GM20431 (cell line): ENCODE measurements around the gene PLCD1.

Source experiments
- in situ Hi-C: fragments of 300-500 bp; cut with MseI, MboI; formaldehyde crosslinking; loops from one replicate; pipeline ENCODE4 v1.15.0; 2020; ENCODE audit warnings: low sequenced_read_pairs; ENCODE audit not compliant: unreplicated experiment

PLCD1 gene

DNA sequence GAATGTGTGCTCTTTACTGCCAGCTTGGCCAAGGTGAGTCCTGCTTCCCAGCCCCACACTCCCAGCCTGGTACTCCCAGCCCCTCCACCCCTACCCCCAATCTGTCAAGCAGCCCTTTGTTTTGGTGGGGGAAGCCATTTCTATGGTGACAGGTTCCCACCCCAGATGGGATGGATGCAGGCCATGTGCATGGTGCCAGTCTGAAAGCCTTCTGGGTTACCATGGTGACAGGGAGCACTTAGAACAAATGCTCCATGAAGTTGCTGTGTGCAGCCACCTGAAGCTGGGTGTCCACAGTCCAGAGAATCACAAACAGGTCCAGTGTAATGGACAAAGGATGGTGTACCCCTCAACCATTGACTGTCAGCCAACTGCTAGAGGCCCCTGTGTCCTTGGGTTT, 58.0 kb downstream of the PLCD1 start:
- in situ Hi-C loops = no loop called here

DNA sequence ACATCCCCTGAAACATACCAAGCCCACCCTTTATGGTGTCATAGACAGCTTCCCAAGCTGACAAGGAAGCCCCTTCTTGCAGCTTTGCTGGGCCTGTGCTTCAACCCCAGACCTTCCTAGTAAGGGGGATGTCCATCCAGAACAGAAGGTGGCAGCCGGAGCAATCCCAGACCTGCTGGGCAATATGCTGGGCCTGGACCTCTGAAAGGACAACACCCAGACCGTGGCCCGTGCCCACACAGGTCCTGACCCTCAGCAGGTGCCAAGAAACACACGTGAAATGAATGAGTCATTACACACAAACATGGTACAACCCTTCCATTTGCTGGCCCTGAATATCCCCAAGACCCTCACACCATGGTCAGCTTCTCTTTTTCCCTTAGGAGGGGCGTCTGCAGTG, 58.6 kb downstream of the PLCD1 start:
- in situ Hi-C loops = no loop called here

DNA sequence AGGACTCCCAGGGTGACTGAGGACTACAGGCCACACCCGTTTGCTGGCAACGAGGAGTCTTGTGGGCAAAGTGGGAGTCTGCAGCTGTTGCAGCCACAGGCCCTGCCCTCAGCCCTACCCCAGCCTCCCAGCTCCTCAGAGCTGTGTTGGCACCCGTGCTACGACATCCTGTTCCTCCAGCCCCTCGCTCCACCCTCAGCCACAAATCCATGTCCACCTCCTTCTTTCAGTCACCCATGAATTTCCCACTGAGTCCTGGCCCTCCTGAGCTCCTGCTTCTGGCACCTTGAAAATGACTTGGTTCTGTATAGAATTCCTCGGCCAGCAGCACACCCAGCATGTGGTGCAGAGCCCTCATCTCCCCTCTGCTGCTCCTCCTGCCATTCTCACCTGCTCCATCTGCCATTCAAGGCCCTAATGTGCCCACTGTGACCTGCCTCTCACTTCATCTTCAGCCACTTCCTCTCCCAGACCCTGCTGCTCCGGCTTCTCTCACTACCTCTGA, 59.8 kb downstream of the PLCD1 start:
- in situ Hi-C loops = loop anchor here (10.0 kb wide), 1 partner anchor 115 kb away; no protein-coding TSS in a partner anchor

DNA sequence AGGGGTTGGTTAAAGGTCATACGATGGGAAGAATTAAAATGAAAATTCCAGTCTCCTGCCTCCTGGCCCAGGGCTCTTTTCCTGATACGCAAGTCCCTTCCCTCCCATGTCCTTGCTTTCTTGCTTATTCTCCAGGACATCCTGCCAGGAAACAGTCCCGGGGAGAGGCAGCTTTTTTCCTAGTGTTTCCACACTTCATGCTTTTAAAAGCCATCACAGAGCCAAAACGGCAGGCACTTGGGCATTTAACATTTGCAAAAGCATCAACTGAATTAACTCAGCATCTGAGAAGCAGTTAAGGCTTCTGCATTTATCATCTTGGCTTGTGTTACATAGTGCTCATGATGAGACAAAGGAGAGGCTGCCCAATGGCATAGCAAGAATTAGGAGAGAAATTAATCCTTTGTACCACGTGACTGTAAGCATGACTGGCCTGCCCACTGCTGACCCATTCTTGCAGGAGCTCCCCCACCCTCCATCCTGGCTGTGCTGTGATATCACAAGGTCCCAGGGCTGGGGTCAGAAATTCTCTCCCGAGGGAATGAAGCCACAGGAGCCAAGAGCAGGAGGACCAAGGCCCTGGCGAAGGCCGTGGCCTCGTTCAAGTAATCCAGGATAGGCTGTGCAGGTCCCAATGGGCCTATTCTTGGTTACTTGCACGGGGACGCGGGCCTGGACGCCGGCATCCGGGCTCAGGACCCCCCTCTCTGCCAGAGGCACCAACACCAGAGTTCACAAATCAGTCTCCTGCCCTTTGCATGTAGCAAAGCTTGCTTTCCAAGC, 60.4 kb downstream of the PLCD1 start:
- in situ Hi-C loops = loop anchor here (10.0 kb wide), 1 partner anchor 114 kb away; no protein-coding TSS in a partner anchor

DNA sequence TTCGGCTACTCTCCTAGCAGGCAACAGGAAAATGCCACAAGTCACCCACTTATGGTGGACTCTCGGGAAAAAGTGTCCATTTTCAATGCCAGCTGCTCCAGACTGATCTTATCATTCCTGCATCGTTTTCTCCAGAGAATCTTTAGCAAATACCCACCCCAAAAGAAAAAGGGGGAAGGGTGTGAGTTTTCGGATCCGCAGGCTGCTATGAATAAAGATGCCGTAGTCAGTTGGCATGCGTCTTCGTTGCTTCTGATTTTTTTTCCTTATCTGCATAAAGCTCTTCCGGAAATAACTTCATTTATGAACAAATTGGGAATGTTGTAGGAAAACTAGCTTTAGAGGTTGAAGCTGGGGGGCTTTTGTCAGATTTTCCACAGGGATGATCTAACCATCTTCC, 61.2 kb downstream of the PLCD1 start:
- in situ Hi-C loops = loop anchor here (10.0 kb wide), 1 partner anchor 113 kb away; no protein-coding TSS in a partner anchor

DNA sequence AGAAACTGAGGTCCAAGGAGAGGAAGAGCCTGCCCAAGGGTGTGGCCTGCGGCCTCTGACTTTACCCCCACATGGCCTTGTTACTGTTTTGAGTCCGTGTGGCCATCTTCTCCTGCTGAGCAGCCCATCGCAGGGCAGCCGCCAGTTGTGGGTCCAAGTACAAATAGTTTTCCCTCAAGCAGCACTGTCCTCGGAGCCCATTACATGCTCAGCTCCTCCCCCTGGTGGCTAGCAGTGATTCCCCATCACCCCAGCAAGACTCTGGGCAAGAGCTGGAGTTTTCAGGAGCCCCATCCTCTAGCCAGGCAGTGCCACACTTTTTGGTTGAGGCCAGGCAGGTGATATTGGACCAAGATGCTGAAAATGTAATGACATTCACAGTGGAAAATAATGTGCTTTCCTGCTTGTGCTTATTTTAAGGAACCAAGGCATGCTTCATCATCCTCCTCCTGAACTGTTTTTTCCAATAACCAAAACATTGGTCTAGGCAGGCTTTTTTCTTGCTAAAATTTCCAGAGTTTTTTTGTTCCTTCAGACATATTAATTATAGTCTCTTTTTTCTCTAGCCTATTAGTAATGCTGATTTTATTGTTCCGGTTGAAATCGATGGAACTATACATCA, 62.1 kb downstream of the PLCD1 start:
- in situ Hi-C loops = loop anchor here (10.0 kb wide), 1 partner anchor 113 kb away; no protein-coding TSS in a partner anchor

DNA sequence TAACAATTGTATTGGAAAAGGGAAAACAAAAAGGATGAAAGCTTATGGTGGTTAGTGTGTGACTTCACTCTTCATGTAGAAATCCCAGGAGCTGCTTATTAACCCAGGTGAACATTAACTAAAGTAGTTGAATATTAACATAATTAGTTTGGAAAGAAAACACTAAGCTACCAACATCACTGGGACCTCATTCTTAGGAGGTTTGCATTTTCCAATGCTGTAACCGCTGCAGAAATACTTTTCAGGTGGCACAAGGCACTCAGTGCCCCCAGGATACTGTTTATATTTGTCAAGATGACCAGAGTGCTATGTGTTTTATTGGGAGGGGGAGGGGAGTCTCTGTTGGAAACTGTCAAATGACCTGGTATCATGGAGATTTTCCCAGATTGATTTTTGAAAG, 64.7 kb downstream of the PLCD1 start:
- in situ Hi-C loops = loop anchor here (10.0 kb wide), 1 partner anchor 110 kb away; no protein-coding TSS in a partner anchor

DNA sequence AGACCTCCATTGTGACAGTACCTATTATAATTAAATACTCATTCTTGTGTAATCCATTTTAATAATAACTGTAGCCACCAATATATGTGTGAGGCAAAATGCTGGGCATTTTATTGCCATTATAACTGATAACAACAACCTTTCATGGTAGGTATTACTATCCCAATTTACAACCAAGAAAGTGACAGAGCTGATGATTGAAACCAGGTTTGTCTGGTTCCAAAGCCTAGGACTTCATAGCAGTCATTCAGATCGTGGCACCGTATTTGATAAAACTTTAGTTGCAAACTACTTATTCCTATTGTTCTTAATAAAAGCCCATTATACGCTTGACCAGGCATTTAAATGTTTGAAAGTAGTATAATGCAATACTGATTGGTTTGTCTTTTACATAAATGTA, 65.3 kb downstream of the PLCD1 start:
- in situ Hi-C loops = loop anchor here (10.0 kb wide), 1 partner anchor 109 kb away; no protein-coding TSS in a partner anchor

DNA sequence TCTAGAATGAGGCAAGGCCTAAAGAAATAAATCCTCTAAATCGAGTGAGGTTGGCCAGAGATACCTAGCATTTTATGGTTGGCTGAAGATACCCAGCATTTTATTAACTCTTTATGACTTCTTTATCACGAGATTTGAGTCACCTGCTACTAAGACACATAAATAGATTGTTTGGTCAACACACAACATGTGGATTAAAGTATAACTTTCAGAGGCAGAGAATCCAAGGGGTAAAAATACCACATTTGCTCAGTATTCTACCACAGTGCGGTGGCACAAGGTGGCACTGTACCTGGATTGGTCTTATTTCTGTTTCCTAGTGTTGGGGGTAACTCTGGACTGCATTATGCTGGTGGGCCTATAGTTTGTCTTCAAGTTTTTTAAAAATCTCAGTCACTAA, 65.8 kb downstream of the PLCD1 start:
- in situ Hi-C loops = loop anchor here (10.0 kb wide), 1 partner anchor 109 kb away; no protein-coding TSS in a partner anchor

DNA sequence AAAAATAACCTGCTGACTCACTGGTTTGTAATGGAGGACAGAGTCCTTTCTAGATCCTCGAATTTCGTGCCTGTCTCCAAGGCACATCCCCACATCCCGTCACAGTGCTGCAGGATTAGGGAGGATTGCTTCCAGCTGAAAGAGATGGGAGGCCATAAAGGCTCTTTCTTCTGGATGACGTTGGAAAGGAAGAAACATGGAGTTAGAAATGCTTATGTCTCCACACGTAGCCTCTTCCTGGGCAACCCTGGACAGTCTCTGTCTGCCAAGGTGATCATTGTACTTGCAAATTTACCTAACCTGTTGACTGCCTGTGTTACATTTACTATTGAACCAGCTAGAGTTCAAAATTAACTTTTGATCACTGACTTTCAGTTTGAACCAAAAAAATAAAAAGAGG, 66.4 kb downstream of the PLCD1 start:
- in situ Hi-C loops = loop anchor here (10.0 kb wide), 1 partner anchor 108 kb away; no protein-coding TSS in a partner anchor

DNA sequence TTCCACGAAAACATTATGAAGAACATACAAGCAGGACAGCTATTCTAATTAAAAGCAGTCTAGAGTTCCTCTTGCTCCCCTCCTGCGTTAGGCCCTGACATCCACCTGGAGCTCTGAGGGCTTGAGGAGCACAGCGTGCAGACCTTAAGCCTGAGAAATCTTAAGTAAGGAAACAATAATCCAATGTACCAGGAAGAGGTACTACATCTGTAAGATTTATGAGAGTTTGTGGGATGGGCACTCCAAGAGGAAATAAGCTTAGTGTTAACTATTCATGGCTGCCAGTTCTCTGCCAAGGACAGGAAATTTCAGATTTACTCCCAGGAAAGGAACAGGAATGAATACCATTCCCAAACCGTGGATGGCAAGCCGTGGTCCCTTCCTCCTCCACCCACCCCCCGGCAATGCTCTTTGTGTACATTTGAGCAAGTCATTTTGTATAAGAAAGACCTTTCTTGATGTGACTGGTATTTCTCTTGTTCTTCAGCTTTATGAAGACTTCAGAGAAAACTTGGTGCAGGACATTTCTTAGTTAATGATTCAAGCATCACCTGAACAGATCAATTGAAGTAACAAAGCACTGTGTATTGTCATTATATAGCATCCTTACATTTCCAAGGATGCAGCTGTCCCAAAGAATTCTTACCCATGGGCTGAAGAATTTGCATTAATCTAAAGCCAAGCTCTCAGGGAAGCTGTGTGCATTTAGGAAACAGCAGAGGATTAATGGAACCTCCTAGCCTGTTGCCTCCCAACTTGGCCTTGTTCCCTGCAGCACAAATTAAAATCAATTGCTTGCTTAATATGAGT, 67.6 kb downstream of the PLCD1 start:
- in situ Hi-C loops = loop anchor here (10.0 kb wide), 1 partner anchor 107 kb away; no protein-coding TSS in a partner anchor

DNA sequence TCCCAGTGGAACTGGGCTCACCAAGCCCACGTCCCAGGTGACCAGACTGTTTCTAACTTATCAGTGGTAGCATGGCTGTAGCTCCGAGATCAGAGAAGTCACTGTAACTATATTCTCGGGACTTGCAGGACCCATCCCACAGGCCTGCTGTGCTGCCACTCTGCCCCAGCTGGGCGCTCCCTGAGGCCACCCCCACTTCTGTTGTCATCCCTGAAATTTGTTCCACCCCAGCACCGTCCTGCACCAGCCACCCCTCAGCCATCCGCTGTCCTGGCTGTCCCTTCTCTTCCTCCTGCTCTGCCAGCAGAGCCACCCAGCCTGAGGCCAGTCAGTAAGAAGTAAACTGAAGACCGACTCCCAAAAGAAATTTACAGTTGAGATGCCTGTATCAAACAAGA, 71.9 kb downstream of the PLCD1 start:
- in situ Hi-C loops = no loop called here
